OCI-LY7 (cell line): Measurements from ENCODE around the gene LRRFIP1.

Source experiments
- EZH2phosphoT487 ChIP-seq: fragments of 200-600 bp; sonication (generic); IDR thresholded peaks from 2 replicates; pipeline ENCODE4 v1.6.1; 2018; ENCODE audit warnings: low read depth, borderline replicate concordance, mild to moderate bottlenecking, mixed run types, antibody characterized with exemption, low read length, moderate library complexity, mixed read lengths
- TF ChIP-seq, protein P1 (sequence below): fragments of 200-600 bp; sonication (generic); conservative IDR thresholded peaks from 2 replicates; pipeline ENCODE4 v1.5.1; 2014; ENCODE audit warnings: mild to moderate bottlenecking, antibody characterized with exemption, low read length, moderate library complexity, mixed read lengths

GRCh38 chr2:237671466-237672138 is 44.2 kb downstream of the LRRFIP1 start:
- TF ChIP-seq, protein P1, sequence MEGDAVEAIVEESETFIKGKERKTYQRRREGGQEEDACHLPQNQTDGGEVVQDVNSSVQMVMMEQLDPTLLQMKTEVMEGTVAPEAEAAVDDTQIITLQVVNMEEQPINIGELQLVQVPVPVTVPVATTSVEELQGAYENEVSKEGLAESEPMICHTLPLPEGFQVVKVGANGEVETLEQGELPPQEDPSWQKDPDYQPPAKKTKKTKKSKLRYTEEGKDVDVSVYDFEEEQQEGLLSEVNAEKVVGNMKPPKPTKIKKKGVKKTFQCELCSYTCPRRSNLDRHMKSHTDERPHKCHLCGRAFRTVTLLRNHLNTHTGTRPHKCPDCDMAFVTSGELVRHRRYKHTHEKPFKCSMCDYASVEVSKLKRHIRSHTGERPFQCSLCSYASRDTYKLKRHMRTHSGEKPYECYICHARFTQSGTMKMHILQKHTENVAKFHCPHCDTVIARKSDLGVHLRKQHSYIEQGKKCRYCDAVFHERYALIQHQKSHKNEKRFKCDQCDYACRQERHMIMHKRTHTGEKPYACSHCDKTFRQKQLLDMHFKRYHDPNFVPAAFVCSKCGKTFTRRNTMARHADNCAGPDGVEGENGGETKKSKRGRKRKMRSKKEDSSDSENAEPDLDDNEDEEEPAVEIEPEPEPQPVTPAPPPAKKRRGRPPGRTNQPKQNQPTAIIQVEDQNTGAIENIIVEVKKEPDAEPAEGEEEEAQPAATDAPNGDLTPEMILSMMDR, result no peak
- TF ChIP-seq EZH2phosphoT487, result no peak
